GM19328 (cell line): ENCODE measurements around the gene PIAS1.

Experiments used
- ATAC-seq: cut with Tn5 transposase; IDR thresholded peaks from one replicate; pipeline ENCODE4 v1.9.1; 2021; ENCODE audit warnings: mild to moderate bottlenecking, moderate library complexity; ENCODE audit not compliant: unreplicated experiment

PIAS1 gene

GRCh38 chr15:68173119-68173518 lies 119.0 kb downstream of the PIAS1 start:
- ATAC-seq, result no peak

- ATAC-seq, result no peak
These were observed 121.4 kb downstream of the PIAS1 start for GRCh38 chr15:68175526-68175925.

GRCh38 chr15:68176601-68177000 lies 122.5 kb downstream of the PIAS1 start:
- no peak for ATAC-seq

DNA sequence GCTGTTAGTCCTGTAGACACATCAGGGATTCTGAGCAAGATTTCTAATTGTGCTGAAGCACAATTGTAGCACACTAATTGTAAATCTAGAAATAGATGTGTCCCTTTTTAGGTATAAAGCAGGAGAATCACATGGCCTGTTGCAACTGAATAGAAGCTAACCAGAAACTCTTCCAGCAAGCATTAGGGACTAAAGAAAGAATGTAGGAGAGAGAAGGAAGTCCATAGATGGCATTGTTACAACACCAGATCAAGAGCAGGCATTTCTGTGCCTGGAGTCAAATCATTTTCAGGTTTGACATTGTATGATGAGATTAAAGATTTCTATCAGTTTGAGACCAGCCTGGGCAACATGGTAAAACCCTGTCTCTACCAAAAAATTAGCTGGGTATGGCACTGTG lies 123.6 kb downstream of the PIAS1 start:
- no peak for ATAC-seq

GRCh38 chr15:68183616-68184315 lies 129.7 kb downstream of the PIAS1 start:
- ATAC-seq, result no peak

DNA sequence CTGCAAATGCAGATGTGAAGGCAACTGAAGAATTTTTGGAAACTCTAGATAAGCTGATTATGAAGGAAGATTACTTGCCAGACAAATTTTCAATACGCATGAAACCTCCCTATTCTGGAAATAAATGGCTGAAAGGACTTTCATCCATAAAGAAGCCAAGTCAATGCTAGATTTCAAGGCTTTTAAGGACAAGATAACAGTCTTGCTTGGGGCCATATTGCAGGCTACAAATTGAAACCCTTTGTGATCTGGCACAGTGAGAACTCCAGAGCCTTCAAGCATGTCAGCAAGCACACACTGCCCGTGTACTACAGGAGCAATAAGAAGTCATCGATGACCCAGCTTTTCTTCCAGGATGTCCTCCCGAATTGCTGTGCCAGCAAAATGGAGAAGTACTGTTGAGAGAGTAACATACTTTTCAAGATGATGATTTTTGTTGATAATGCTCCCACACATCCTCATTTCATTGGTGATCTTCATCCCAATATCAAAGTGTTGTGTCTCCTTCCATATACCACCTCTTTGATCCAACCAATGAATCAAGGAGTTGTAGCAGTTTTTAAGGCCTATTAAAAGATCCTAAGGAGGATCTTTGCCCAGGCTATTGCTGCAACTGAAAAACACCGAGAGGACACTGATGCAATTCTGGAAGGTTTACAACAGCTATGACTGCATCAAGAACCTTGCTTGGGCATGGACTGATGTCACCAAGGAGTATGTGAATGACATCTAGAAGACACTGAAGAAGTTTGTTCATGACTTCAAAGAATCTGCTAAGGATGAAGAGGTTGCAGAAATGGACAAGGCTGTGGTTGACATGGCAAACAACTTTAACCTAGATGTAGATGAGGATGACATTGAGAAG lies 130.7 kb downstream of the PIAS1 start:
- ATAC-seq, result no peak

DNA sequence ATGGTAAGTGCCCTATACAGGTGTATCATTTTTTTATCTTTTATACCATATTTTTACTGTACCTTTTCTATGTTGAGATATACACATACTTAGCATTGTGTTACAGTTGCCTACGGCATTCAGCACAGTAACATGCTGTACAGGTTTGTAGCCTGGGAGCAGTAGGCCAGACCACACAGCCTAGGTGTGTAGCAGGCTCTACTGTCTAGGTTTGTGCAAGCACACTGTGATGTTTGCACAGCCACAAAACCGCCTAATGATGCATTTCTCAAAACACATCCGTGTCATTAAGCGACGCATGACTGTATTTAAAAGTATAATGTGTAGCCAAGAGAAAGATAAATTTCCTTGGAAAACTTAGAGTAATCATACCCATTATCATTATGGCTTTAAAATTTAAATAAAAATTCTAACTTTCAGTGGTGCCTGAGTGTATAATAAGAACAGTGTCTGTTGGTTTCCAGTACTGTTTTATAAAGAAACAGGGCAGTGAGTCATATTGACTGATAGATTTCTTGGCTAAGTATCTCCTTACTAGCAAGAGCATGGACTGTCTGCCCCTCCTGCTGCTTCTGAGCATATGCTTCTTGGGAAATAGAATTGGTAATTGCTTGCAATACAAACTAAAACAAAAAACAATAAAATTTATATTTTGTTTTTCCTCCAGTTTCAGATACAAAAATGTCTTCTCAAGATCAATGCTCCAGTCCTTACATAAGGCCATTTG lies 132.7 kb downstream of the PIAS1 start:
- ATAC-seq, result no peak

DNA sequence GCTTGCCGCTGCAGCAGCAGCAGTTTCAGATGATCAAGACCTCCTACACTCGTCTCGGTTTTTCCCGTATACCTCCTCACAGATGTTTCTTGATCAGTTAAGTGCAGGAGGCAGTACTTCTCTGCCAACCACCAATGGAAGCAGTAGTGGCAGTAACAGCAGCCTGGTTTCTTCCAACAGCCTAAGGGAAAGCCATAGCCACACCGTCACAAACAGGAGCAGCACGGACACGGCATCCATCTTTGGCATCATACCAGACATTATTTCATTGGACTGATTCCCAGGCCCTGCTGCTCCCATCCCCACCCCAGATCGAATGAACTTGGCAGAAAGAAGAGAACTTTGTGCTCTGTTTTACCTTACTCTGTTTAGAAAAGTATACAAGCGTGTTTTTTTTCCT lies 133.4 kb downstream of the PIAS1 start:
- no peak for ATAC-seq

GRCh38 chr15:68188647-68189046 lies 134.5 kb downstream of the PIAS1 start:
- no peak for ATAC-seq

GRCh38 chr15:68190048-68190447 lies 135.9 kb downstream of the PIAS1 start:
- no peak for ATAC-seq

GRCh38 chr15:68191555-68191954 lies 137.4 kb downstream of the PIAS1 start:
- ATAC-seq, result no peak

DNA sequence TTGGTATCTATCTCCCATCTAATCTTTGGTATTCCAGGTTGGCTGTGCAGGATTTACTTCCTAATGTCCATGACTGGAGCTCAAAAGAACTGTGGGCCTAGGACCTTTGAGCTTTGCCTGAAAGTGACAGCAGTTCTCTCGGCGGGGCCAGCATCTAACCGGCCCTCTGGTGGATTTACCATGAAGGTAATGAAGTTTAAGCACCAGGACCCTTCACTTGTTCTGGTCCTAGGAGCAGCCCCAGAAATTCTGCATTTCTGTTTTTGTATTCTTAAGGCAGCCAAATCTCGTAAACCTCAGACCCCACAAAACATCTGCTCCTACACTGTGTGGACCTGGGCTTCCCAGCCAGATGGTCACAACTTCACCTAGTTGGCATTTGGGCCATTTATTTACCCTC lies 138.0 kb downstream of the PIAS1 start:
- no peak for ATAC-seq

DNA sequence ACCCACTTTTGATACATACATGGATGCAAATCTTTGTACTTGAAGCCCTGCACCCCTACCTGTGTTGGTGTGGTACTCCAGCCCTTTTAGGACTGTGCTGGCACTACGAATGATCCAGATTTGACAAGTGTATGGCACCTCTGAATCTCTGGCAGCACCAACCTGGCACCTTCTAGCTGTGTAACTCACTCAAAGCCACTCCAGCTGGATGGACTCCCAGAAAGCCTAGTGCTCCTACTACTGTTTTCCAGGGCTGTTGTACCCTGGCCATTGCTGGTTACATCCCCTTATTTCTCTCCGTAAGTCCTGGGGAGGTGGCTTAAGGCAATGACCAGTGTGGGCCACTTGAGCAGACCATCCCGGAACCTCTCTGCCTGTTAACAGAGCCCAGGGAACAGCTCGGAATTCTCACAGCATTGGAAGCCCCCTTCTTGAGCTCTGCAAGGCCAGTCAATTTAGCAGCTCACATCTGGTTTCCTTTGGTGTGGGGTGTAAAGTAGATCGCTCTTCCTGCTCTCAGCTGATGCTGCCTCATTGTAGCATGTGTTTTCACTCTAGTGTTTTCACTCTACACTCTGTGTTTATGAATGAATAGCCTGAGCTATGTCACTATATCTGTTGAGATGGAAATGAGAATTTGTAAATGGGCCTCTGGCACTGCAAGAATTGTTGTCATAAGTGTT lies 138.8 kb downstream of the PIAS1 start:
- ATAC-seq, result no peak

DNA sequence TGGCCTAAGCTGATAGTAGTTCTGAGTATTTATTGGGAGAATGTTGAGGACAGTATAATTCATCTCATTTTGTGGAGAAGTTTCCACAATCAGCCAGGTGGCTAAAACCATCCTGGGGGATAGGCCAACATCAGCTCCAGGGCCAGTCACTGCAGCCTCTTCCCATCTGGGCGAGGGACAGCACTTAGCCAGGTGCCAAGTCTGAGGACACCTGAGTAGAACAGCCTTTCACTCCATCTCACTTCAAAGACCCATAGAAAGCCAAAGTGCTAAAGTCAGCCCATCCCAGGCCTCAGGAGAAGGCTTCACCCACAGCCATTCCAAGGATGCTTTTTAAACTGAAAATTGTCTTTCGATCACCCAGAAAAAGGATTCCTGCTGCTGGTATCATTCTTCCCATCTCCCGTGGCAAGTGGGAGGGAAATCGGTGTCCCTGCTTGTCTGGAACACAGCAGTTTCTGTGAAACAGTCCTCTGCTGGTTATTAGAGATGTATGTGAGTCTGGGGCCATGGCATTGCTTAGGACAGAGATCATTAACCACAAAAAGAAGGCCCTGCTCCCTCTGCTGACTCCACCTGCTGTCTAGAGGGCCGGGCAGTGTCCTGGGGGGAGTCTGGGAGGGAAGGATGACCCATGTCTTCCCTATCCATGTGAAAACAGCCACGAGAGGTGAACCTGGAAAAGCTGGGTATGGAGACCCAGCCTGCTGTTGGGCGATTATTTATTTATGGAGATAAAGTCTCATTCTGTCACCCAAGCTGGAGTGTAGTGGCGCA lies 141.4 kb downstream of the PIAS1 start:
- no peak for ATAC-seq

GRCh38 chr15:68196445-68197169 lies 142.5 kb downstream of the PIAS1 start:
- ATAC-seq, result no peak

- ATAC-seq, result no peak
These were observed 143.0 kb downstream of the PIAS1 start for GRCh38 chr15:68197170-68197492.

GRCh38 chr15:68197661-68198437 lies 143.7 kb downstream of the PIAS1 start:
- ATAC-seq, result no peak

- no peak for ATAC-seq
These were observed 145.2 kb downstream of the PIAS1 start for GRCh38 chr15:68199340-68199739.
